HepG2 (cell line): Measurements from ENCODE around the gene APCDD1L. TPM values are rescaled to one million over a fixed set of nuclear protein-coding genes. Genes with fewer than 3 reads are reported as not detected.

ENCODE experiments used
- ATAC-seq: fragments of 200-7000 bp; cut with Tn5 transposase; 3 replicates; pipeline ENCODE4 v1.9.1; 2020; ENCODE audit warnings: mild to moderate bottlenecking, moderate library complexity
- BruUV-seq: library from RNA; stranded (reverse); fragments of 400-500 nt; replicated peaks from 2 replicates; lab custom pipeline; 2021; lab: Mats Ljungman, UMichigan
- CTCF ChIA-PET: fragments of 300-600 bp; formaldehyde crosslinking; extraction: SDS; loops from one replicate; lab custom pipeline; 2021; ENCODE audit warnings: low total read pairs, inconsistent platforms, low intra/inter-chr PET ratio; lab: Yijun Ruan, JAX
- POLR2A ChIA-PET: fragments of 350-600 bp; sonication (Branson Sonifier 250); formaldehyde crosslinking; loops from one replicate; lab custom pipeline; 2020; ENCODE audit warnings: antibody characterized with exemption, inconsistent platforms; lab: Yijun Ruan, JAX
- DNase-seq: peaks from one replicate; pipeline ENCODE4 v3.0.0-alpha.2; 2015; ENCODE audit warnings: low spot score
- FAIRE-seq: peaks from 3 replicates; lab custom pipeline; 2011; peaks lifted over from hg19 to GRCh38; lab: Jason Lieb, UNC
- H2AFZ ChIP-seq: one replicate; pipeline ENCODE4 v1.6.1; 2011; ENCODE audit warnings: low read length, inconsistent platforms
- H3K27ac ChIP-seq: fragments of 300-600 bp; 3 replicates; pipeline ENCODE4 v1.8.0; 2011; ENCODE audit warnings: mixed run types, mild to moderate bottlenecking, mixed read lengths, low read length, inconsistent platforms; ENCODE audit not compliant: insufficient read depth; ENCODE audit errors: extremely low read length
- H3K27me3 ChIP-seq, 2 experiments: fragments of 200-600 bp in 1 of 2; 2 replicates in 1 of 2; 3 replicates in 1 of 2; pipeline versions ENCODE4 v1.6.0 to v1.8.0; 2011; ENCODE audit warnings: low read length in 2 of 2, mild to moderate bottlenecking in 2 of 2, moderate library complexity in 2 of 2, inconsistent platforms in 1 of 2; ENCODE audit not compliant: insufficient read depth in 2 of 2, control insufficient read depth in 1 of 2
- H3K36me3 ChIP-seq, 2 experiments: fragments of 200-600 bp in 1 of 2; replicated peaks in 1 of 2; 2 replicates in 1 of 2; 3 replicates in 1 of 2; pipeline versions ENCODE4 v1.5.1 to v1.8.0; 2011; ENCODE audit warnings: low read length in 2 of 2, inconsistent platforms in 1 of 2; ENCODE audit not compliant: insufficient read depth in 2 of 2, control insufficient read depth in 1 of 2
- H3K4me1 ChIP-seq: 2 replicates; pipeline ENCODE4 v1.5.1; 2012; ENCODE audit warnings: low read length, inconsistent platforms; ENCODE audit not compliant: insufficient read depth
- H3K4me2 ChIP-seq: 2 replicates; pipeline ENCODE4 v1.6.0; 2011; ENCODE audit warnings: low read depth, low read length, inconsistent platforms
- H3K4me3 ChIP-seq, 3 experiments: fragments of 200-600 bp in 1 of 3; sonication (generic), shearing (Covaris generic) in 1 of 3; replicated peaks in 1 of 3; 2 replicates each; pipeline ENCODE4 v1.5.1; 2011 to 2016; ENCODE audit warnings: low read length in 3 of 3, inconsistent platforms in 2 of 3, low read depth in 2 of 3, mild to moderate bottlenecking in 2 of 3, control low read depth in 1 of 3, mixed read lengths in 1 of 3; ENCODE audit not compliant: insufficient read depth in 1 of 3
- H3K79me2 ChIP-seq: one replicate; pipeline ENCODE4 v1.6.1; 2011; ENCODE audit warnings: low read length, inconsistent platforms; ENCODE audit not compliant: insufficient read depth
- H3K9ac ChIP-seq: 2 replicates; pipeline ENCODE4 v1.6.0; 2011; ENCODE audit warnings: mild to moderate bottlenecking, low read depth, low read length, inconsistent platforms; ENCODE audit not compliant: insufficient read depth
- H3K9me3 ChIP-seq: 2 replicates; pipeline ENCODE4 v1.5.1; 2012; ENCODE audit warnings: mild to moderate bottlenecking, low read length
- H4K20me1 ChIP-seq: 2 replicates; pipeline ENCODE4 v1.6.0; 2011; ENCODE audit warnings: inconsistent platforms, mild to moderate bottlenecking, low read length, moderate library complexity; ENCODE audit not compliant: insufficient read depth
- DDIT3 ChIP-seq: sonication (generic); formaldehyde crosslinking; IDR thresholded peaks from 2 replicates; pipeline ENCODE4 v1.4.0; 2020; ENCODE audit warnings: mild to moderate bottlenecking, missing genetic modification reagents
- FOXO1 ChIP-seq: sonication (generic); formaldehyde crosslinking; IDR thresholded peaks from 2 replicates; pipeline ENCODE4 v1.4.0; 2020; ENCODE audit warnings: missing genetic modification reagents
- HNRNPLL ChIP-seq: fragments of 200-400 bp; formaldehyde crosslinking; IDR thresholded peaks from 2 replicates; pipeline ENCODE4 v1.6.1; 2017; ENCODE audit warnings: mild to moderate bottlenecking, low read depth, low read length; ENCODE audit not compliant: poor library complexity, severe bottlenecking
- HNRNPUL1 ChIP-seq: fragments of 200-400 bp; formaldehyde crosslinking; IDR thresholded peaks from 2 replicates; pipeline ENCODE4 v1.6.1; 2017; ENCODE audit warnings: low read depth, mild to moderate bottlenecking, low read length, moderate library complexity
- MTA3 ChIP-seq: sonication (generic); formaldehyde crosslinking; IDR thresholded peaks from 2 replicates; pipeline ENCODE4 v1.4.0; 2020; ENCODE audit warnings: missing genetic modification reagents
- MTF1 ChIP-seq: sonication (generic); formaldehyde crosslinking; IDR thresholded peaks from 2 replicates; pipeline ENCODE4 v1.5.0; 2020; ENCODE audit warnings: missing genetic modification reagents
- PCBP1 ChIP-seq: fragments of 200-400 bp; formaldehyde crosslinking; IDR thresholded peaks from 2 replicates; pipeline ENCODE4 v1.6.1; 2017; ENCODE audit warnings: mild to moderate bottlenecking, low read depth, low read length, borderline replicate concordance
- PLRG1 ChIP-seq: fragments of 450-650 bp; conservative IDR thresholded peaks from 2 replicates; pipeline ENCODE4 v1.6.1; 2016
- RARG ChIP-seq: sonication (generic); formaldehyde crosslinking; IDR thresholded peaks from 2 replicates; pipeline ENCODE4 v1.4.0; 2020; ENCODE audit warnings: low read depth, mild to moderate bottlenecking, missing genetic modification reagents
- SNAPC5 ChIP-seq: sonication (generic); formaldehyde crosslinking; IDR thresholded peaks from 2 replicates; pipeline ENCODE4 v1.8.1; 2023; ENCODE audit warnings: mild to moderate bottlenecking, missing genetic modification reagents, borderline replicate concordance
- TRIM24 ChIP-seq: sonication (generic); formaldehyde crosslinking; IDR thresholded peaks from 2 replicates; pipeline ENCODE4 v1.8.0; 2022; ENCODE audit warnings: mild to moderate bottlenecking, missing genetic modification reagents
- USF2 ChIP-seq, 2 experiments: sonication (generic) in 1 of 2; formaldehyde crosslinking in 1 of 2; IDR thresholded peaks; 2 replicates each; pipeline versions ENCODE4 v1.5.1 to v1.6.1; 2011 to 2020; ENCODE audit warnings: borderline replicate concordance in 1 of 2, low read depth in 1 of 2, low read length in 1 of 2, mild to moderate bottlenecking in 1 of 2, missing genetic modification reagents in 1 of 2, moderate library complexity in 1 of 2
- ZFAT ChIP-seq: sonication (generic); formaldehyde crosslinking; conservative IDR thresholded peaks from 2 replicates; pipeline ENCODE4 v1.8.1; 2023; ENCODE audit warnings: missing genetic modification reagents, inconsistent platforms
- ZNF512B ChIP-seq: sonication (generic); formaldehyde crosslinking; IDR thresholded peaks from 2 replicates; pipeline ENCODE4 v1.5.1; 2020; ENCODE audit warnings: missing genetic modification reagents, mild to moderate bottlenecking, borderline replicate concordance
- ZNF552 ChIP-seq: sonication (generic); formaldehyde crosslinking; IDR thresholded peaks from 2 replicates; pipeline ENCODE4 v1.9.0; 2022; ENCODE audit warnings: missing genetic modification reagents, mild to moderate bottlenecking, borderline replicate concordance
- ZNF556 ChIP-seq: sonication (generic); formaldehyde crosslinking; IDR thresholded peaks from 2 replicates; pipeline ENCODE4 v1.4.0; 2020; ENCODE audit warnings: mild to moderate bottlenecking, missing genetic modification reagents, borderline replicate concordance
- ZNF780A ChIP-seq: sonication (generic); formaldehyde crosslinking; IDR thresholded peaks from 2 replicates; pipeline ENCODE4 v1.8.0; 2022; ENCODE audit warnings: mild to moderate bottlenecking, missing genetic modification reagents, moderate library complexity
- WGBS: methylation state at CpG from one replicate; pipeline ENCODE4 v1.1.6; 2017; ENCODE audit warnings: low lambda C conversion rate; 5-methylcytosine and 5-hydroxymethylcytosine counted together
- in situ Hi-C: cut with HindIII; loops from 2 replicates; pipeline ENCODE4 v1.10.0; 2017; ENCODE audit warnings: low pct_unique_long_range_greater_than_20kb; ENCODE audit not compliant: extremely low pct_ligation_motif_present
- intact Hi-C: fragments of 100-400 bp; cut with micrococcal nuclease; formaldehyde crosslinking; loops from one replicate; pipeline ENCODE4 v1.10.0; 2022; ENCODE audit not compliant: unreplicated experiment
- polyA plus RNA-seq, 8 experiments: library from polyadenylated mRNA; depleted of rRNA in 3 of 8; stranded (reverse) in 7 of 8; unstranded in 1 of 8; fragments of >200 nt; fragmentation: Illumina TruSeq in 4 of 8; extraction: Trizol in 4 of 8; gene quantifications; 2 replicates each; pipeline versions ENCODE4 v1.2.1 to v1.2.3, GENCODE V29; 2011 to 2016; ENCODE audit warnings: low read depth in 4 of 8, missing spikeins in 1 of 8, mixed read lengths in 1 of 8; ENCODE audit not compliant: insufficient read depth in 1 of 8
- total RNA-seq, 5 experiments: library from RNA; depleted of rRNA; stranded (reverse); fragments of >200 nt; fragmentation: Illumina TruSeq; extraction: Trizol; gene quantifications; 2 replicates each; pipeline ENCODE4 v1.2.3, GENCODE V29; 2016; ENCODE audit warnings: low read depth in 1 of 5

The APCDD1L gene
- total and polyA plus RNA-seq, 2 of the 13 experiments (the other 11 are each of a cell fraction or from before 2014, with no cell fraction given) = not detected

- TF ChIP-seq USF2 (IDR thresholded peaks at IDR 0.05; ENCODE audit: low read depth, low read length) (no peak), USF2 (CRISPR knock-in tag; IDR thresholded peaks at IDR 0.05; ENCODE audit: borderline replicate concordance) (no peak), FOXO1 (CRISPR knock-in tag) (no peak), ZNF556 (CRISPR knock-in tag) (no peak)
- TF ChIP-seq, all 625 proteins: peak for 0
These were observed 23.6 kb upstream of the APCDD1L start (continued) for GRCh38 chr20:58538752-58539151.

GRCh38 chr20:58537831-58538230 lies 22.6 kb upstream of the APCDD1L start:
- H2AFZ ChIP-seq = no peak overlapping the region
- 0% methylated on average over 1 of the region's 1 CpG for WGBS
- peaks cover 4 to 21% of the 10 kb centered on the region in 2 experiments for H3K27me3 ChIP-seq
- no peak for ATAC-seq
- ChIA-PET POLR2A (no interaction called here), CTCF (no interaction called here)
- no peak overlapping the region for H3K27ac ChIP-seq
- no peak overlapping the region for H3K4me3 ChIP-seq
- no peaks in the 10 kb centered on the region for H3K36me3 ChIP-seq
- H3K79me2 ChIP-seq = no peaks in the 10 kb centered on the region
- FAIRE-seq = no peak
- H3K4me2 ChIP-seq = no peak overlapping the region
- H3K4me1 ChIP-seq = no peaks in the 10 kb centered on the region
- 0 out of 2 replicates have a peak, but pooled peaks cover 5% of the 10 kb centered on the region for H3K9me3 ChIP-seq
- no peaks in the 10 kb centered on the region for H4K20me1 ChIP-seq
- no peak for DNase-seq
- no peak overlapping the region for H3K9ac ChIP-seq
- intact Hi-C loops (no loop called here), in situ Hi-C loops (no loop called here)
- no TSS peak for BruUV-seq
- TF ChIP-seq PCBP1 (no peak), MTA3 (CRISPR knock-in tag) (no peak), HNRNPLL (no peak), ZNF512B (CRISPR knock-in tag) (no peak), SNAPC5 (no peak), PLRG1 (no peak), MTF1 (no peak), ZFAT (CRISPR knock-in tag) (no peak), RARG (CRISPR knock-in tag) (no peak), HNRNPUL1 (no peak), ZNF552 (CRISPR knock-in tag) (no peak), DDIT3 (no peak), TRIM24 (CRISPR knock-in tag) (no peak), ZNF780A (CRISPR knock-in tag) (no peak)
